HG02763 (cell line): Measurements from ENCODE around the gene SYNRG.
"Not testable (repeated sequence)": the region's sequence is repeated elsewhere in the genome, so short reads cannot be mapped to it uniquely, and the experiment has no call there.

Source experiments
- ATAC-seq: cut with Tn5 transposase; IDR thresholded peaks from one replicate; pipeline ENCODE4 v1.9.1; 2021; ENCODE audit warnings: mild to moderate bottlenecking, moderate library complexity; ENCODE audit not compliant: unreplicated experiment

The SYNRG gene

DNA sequence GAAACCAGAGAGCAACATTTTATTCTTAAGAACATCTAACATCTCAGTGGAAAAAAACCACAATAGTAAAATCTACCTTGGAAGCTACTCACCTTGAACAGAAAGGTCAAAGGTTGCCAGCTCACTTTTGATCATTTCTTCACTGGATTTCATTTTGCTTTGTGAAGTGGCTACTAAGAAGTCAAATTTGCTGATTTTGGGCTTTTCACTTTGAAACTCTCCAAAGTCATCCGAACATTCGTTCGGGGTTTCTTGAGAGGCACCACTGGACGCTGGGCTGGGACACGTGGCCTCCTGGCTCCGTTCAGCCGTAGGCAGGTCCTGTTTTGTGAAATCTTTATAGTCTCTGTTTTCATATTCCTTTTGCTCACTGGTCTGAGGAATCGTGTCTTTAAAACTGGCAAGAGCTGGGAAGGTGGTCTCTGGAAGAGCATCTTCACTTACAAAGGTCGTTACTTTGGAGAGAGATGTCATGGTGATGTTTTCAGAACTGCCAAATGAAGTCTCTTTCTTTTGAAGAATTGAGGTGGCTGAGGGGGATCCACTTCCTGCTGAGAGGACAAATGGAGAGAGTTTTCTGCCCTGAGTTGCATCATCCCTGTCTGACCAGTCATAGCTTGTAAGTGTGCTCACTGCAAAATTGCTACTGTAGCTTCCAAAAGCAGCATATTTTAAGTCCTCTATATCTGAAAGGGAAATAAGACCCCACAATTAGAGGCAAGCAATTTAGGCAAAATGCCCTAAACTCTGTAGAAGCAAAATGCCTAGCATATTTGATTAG lies 67.1 kb downstream of the SYNRG start:
- no peak for ATAC-seq

DNA sequence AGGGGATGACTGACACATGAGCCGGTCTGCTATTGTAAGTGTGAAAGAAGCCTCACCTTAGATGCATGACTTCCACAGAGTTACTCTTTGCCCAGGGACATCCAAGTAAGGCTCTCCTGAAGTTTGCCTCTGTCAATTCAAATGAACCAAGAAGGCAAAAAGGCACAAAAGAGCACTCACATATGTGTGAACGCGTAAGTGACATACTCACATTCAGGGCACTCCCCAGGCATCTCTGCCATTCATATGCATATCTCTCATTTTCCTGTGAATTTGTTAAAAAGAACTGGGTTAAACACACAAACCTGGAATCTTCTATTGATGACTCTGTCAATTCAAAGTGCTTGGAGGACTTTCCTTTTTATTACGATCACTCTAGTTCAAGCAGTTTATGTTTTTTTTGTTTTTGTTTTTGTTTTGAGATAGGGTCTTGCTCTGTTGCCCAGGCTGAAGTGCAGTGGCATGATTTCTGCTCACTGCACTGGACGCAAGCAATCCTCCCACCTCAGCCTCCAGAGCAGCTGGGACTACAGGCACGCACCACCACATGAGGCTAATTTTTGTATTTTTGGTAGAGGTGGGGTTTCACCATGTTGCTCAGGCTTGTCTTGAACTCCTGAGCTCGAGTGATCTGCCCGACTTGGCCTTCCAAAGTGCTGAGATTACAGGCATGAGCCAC lies 70.1 kb downstream of the SYNRG start:
- ATAC-seq, result no peak

DNA sequence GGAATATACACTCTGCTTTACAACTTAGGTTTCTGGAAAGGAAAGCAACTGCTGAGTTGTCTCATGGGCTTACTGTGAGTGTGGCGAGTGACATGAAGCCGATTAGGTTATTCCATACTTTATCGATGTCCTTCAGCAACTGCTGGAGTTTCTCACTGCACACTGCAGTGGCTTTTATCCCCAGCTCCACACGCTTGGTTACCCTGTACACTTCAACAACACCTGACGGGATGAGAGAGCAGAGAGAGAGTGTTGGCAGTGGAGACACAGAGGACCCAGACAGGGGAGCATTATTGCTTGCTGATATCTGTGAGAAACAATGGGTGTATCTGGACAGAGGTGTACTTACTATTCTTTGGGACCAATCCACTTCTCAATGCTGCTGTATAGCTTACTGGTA lies 73.3 kb downstream of the SYNRG start:
- ATAC-seq, result no peak

DNA sequence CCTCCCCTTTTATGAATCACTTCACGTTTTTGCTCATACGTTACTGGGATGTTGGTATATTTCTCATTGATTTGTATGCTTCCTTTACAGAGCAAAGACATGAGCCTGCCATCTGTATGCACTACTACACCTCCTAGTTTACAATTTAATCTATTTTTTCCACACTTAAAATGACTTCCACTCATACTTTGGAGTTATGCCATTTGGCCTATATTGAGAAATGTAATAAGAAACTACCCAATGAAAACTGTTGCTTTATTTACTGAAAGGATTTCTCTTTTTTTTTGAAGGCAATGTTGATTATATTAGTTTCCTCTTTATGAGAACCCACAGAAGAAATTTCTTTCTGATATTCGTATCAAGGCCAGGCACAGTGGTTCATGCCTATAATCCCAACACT lies 76.5 kb downstream of the SYNRG start:
- no peak for ATAC-seq

DNA sequence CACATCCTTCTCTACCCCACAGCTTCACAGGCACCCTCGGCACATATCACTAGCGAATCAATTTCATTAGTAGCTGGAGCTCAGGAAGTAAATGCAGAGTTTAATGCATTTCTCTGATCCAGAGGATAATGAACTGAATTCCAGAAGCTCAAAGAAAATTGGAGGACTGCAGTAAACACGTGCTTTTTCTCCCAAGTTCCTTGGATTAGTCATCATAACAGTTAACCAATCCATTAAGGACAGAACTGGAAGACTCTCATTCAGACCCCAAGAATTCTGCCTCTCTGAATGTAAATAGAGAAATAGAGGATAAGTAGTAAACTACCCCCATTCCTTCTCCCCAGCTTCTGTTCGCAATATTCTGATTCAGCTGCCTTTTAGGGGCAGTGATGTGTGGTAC lies 78.8 kb downstream of the SYNRG start:
- ATAC-seq, result no peak

DNA sequence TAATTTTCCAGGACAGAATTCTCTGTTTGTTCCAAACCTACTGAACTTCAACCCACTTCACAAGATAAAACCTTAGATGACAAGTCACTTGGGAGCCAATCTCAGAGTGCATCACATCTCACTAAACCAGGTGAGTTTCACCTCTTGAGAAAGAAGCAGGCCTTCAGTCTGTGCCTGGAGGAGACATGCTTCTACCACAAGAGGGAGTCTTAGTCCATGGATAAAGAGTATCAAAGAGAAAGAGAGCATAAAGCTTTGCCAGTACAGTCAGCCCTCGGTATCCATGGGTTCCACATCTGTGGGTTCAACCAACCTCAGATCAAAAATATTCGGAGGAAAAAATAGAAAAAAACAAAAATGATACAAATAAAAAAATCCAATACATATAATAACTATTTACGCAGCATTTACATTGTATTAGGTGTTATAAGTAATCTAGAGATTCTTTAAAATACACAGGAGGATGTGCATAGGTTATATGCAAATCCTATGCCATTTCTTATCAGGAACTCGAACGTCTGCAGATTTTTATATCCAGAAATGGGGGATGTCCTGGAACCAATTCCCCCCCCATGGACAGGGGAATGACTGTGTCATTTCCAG lies 81.9 kb downstream of the SYNRG start:
- ATAC-seq, result no peak

DNA sequence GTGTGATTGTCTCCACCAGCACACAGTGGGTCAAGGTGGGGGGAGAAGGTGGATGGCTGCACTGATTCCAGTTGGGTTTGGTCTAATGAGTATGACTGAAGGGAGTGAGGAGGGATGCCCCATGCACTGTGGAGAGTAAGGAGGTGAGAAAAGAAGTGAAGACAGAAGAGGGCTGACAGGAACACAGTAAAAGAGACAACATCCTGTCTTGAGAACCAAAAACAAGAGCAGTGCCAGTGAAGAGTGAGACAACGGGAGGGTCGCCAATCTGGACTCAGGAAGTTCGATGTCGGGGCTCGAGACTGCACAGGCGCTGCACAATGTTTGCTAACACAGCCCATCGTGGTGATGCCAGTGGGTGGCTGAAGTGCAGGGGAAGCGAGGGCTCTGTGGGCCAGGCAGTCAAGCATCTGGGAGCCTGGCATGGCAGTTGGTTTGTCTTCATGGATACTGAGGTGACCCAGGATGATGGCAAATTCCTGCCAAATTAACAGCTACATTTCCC lies 85.5 kb downstream of the SYNRG start:
- ATAC-seq, result no peak

DNA sequence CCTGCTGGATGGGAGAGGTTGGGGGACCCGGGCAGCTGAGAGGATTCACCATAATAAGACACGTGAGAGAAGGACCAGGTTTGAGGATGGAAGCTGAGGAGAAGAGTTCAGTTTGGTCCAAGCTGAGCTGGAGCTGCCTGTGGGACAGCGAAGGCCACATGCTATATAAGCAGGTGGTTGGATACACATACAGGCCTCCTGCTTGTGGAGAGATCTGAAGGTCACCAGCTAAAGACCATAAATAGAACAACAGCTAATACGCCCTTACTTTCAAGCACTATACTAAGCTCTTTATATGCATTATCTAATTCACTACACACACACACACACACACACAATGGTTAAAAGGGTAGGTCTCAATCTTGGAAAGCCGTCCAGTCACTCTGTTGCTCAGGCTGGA lies 87.4 kb downstream of the SYNRG start:
- ATAC-seq, result no peak

DNA sequence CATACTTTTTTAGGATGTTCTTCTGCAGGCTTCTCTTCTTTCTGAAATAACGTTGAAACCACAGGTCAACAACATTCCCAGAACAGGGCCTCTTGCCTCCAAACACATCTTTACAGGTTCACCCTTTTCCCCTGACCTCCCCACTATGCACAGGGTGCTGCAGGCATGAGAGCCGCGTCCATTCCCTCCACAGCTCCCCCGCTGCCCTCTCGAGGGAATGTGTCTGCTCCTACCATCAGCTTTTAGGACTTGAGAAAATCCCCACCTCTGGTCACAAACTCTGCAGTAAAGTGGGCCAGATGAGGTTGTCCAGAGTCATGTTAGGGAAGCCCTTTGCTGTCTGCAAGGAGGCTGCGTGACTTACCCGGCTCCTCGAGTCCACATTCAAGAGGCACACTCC lies 89.0 kb downstream of the SYNRG start:
- no peak for ATAC-seq

DNA sequence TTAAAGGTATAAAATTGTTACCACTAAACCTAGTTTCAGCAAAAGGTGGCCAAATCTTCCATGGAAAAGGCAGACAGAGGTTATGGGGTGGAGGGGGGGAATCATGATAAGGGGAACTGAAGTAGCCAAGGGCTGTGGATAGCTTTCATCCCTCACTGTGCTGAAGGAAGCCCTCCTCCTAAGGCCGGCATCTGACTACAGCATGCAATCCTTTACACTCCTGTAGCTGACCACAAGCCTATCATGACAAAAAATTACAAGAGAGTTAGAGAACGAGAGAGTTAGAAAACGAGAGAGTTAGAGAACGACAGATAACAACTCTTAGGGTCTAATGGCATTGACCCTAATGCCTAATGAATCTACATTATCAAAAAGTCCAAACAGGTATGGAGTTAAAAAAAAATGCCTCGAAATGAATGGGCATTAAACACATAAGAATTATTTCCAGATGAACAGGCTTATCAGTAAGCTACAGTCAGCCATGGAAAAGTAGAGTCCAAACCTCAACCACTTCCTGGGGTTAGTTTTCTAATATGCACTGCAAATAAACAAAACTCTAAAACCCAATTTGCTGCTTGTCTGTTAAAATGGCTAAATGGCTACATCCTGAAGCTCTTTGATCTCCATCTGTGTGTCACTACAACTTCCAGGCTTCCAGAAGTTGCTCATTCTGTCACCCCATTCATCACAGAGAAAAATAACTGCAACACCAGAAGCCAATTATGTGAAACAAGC lies 89.8 kb downstream of the SYNRG start:
- no peak for ATAC-seq

DNA sequence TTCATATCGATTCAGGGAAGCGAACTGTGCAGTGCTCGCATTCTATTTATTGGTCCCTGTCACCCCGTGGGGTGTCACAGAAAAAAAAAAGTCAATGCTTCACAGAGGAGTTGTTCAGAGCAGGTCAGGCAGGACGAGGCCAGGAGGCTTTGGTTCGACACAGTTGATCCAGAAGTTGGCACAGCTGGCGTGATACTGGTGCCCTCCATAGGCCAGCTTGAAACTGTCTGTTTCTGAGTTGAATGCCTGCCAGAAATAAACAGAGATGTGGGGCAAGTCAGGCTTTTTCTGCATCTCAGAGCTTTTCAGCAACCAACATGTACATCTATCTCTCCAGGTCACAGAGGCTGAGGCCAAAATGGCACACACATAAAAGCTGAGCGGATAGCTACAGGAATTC lies 90.4 kb downstream of the SYNRG start:
- no peak for ATAC-seq

DNA sequence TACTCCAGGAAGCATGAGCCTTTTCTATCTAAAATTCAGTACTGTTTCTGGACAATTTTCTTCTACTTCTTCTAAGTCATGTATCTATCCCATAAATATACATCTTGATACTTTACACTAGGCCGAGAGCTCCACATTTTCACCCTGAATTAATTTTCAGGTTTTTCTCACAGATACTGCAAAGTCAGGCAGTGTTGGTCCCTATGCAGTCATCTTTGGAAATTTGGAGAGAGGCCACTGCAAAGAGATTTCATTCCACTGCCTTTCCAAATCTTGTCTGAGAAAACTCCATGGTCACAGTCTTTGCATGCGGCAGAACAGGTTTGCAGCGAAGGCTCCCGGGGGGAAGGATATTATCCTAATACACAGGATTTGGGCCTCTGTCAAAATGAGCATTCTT lies 91.3 kb downstream of the SYNRG start:
- ATAC-seq, result no peak

DNA sequence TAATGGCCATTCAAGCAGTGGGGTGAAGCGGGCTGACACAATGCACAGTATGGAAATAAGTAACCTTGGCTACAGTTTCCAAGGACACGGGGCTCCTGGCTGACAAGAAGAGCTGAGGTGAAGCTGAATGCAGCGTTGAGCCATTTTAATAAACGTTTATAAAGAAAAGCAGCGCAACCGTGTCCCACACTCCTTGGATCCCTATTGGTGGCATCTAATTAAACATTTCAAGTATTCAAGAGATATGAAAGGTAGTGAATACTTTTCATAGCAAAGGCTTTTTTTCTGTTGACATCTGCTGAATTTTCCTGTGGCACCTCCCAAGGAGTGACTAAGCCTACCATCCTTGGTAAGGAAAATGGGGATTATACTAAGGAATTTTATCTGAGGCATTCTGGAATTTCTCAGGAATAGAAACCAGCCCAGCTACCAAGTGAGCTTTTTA lies 93.1 kb downstream of the SYNRG start:
- no peak for ATAC-seq

DNA sequence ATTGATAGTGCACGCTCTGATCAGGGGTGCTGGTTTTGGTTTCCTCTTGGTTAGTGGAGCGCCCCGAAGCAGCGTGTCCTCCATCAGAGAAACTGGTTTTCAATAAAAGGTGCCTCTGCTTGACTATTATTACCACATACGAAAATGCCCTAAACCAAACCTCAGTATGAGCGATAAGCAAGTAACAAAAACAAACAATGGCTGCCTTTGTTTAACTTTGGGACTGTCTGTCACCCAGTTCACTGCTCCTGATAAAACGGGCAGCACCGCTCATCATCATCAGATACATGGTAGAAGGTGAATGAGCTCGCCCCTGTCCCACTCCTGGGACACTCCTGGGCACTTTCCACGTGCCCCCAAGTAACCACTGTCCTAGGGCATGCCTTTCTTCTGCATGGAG lies 95.5 kb downstream of the SYNRG start:
- no peak for ATAC-seq

DNA sequence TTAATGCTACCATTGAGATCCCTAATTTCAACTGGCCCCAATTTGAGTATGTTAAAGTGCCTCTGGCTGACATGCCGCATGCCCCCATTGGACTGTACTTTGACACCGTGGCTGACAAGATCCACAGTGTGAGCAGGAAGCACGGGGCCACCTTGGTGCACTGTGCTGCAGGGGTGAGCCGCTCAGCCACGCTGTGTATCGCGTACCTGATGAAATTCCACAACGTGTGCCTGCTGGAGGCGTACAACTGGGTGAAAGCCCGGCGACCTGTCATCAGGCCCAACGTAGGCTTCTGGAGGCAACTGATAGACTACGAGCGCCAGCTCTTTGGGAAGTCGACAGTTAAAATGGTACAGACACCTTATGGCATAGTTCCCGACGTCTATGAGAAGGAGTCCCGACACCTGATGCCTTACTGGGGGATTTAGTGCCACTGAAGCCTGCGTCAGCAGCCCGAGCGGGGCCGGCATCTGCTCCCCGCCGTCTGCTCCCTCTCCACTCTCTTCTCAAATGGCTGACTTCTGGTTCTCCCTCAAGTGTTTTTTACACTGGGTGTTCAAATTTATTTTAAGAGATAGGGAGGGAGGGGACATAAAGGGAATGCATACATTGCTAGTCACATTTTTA lies 96.7 kb downstream of the SYNRG start:
- ATAC-seq, result no peak

DNA sequence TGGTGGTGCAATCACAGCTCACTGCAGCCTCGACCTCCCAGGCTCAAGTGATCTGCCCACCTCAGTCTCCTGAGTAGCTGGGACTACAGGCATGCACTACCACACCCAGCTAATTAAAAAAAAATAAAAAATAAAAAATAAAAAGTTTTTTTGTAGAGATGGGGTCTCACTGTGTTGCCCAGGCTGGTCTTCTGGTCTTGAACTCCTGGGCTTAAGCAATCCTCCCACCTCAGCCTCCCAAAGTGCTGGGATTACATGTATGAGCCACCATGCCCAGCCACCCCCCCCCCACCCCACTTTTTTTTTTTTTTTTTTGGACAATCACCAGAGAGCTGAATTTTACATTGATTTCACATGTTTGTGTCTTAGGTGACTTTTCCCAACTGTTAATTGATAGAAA lies 97.6 kb downstream of the SYNRG start:
- ATAC-seq, result not testable (repeated sequence)

DNA sequence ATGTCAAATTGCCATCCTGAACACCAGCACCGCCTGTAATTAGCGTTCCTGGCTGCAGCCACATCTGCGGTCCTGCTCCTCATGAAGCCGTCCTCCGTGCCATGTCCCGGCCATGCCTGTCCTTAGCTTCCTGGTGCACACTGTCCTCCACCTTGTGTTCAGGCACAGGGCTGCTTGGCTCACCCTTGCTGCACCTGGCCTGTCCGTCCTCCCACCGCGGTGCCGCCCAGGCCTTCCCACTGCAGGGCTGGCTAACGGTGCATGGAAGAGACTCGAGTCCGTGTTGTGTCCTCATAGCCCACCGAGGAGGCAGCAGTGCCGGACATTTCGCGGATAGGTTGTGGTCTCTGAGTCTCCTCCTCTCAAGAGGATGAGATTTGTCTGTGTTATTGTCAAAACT lies 99.2 kb downstream of the SYNRG start:
- no peak for ATAC-seq

DNA sequence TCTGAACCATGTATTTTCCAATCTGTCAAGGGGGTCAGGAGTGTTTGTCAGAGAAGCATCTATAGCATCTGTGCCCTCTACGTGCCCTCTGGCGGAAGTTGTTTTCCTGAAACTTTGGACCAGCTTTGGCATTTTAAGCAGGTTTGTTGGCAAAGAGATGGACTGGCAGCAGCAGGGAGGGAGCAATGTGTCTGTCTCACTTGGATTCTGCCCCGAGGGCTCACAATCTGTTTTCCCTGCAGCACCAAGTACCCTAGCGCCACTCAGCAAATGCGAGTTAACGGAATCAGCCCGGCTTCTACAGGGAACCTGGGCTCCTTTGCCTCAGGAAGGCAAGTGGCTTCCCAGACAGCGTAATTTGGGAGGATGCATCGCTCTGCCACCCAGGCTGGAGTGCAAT lies 102.1 kb downstream of the SYNRG start:
- no peak for ATAC-seq

DNA sequence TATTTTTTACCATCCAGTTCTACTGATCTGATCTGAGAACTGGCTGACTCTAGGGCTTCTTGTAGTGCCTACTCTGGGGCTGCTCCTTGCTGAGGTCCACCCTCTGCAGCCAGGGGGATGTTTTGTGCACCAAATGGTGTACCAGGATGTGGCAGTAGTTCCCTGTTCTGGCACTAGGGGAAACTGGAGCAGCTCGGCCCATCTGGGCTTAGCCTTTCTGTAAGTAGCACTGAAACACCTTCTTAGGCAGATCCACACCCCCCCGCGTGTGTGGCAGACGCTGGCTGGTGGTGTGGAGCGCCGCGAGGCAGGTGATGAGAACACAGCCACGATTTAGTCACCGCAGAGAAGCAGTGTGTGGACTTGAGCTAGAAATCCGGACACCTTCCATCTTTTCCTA lies 102.5 kb downstream of the SYNRG start:
- no peak for ATAC-seq

DNA sequence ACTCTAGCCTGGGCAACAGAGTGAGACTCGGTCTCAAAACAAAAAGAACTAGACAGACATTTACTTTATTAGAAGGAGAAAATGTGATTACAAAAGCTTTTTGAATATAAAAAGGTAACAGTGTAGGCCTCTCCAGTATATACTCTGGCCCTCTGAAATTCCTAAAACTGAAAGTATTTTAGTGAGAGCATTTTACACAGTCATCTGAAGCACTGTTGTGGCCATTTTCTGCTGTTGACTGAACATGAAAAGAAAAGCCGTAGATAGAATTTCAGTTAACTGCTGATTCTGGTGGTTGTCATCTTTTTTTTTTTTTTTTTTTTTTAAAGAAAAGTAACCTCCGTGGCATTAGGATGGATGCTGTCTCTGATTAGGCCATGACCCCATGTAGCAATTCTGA lies 103.9 kb downstream of the SYNRG start:
- ATAC-seq, result no peak

DNA sequence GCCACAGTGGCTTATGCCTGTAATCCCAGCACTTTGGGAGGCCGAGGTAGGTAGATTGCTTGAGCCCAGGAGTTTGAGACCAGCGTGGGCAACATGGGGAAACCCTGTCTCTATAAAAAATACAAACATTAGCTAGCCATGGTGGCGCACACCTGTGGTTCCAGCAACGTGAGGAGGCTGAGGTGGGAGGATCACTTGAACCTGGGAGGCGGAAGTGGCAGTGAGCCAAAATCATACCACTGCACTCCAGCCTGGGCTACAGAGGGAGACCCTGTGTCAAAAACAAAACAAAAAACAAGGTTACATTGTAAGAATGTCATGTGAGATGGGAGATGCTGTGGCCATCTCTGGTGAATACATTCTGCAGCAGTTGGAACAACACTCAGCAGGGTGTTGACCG lies 106.1 kb downstream of the SYNRG start:
- ATAC-seq, result no peak
